Testis (tissue), 2 donors: ENCODE measurements around the gene ARHGEF7.

Experiments
- CTCF ChIP-seq, 3 experiments: fragments of 450-650 bp in 2 of 3; fragments of 200-600 bp in 1 of 3; sonication (generic) in 1 of 3; IDR thresholded peaks; one replicate each; pipeline ENCODE4 v1.5.1; 2016 to 2019; ENCODE audit warnings: antibody characterized with exemption in 3 of 3, mild to moderate bottlenecking in 2 of 3, moderate library complexity in 1 of 3
- POLR2A ChIP-seq: fragments of 450-650 bp; IDR thresholded peaks from one replicate; pipeline ENCODE4 v1.6.1; 2017; ENCODE audit warnings: antibody characterized with exemption, mild to moderate bottlenecking, moderate library complexity

GRCh38 chr13:111131611-111132010, 16.5 kb downstream of the ARHGEF7 start:
- TF ChIP-seq CTCF (IDR thresholded peaks at IDR 0.05) (no peak), POLR2A (no peak)
